ENCODE measurements around the gene GARNL3.

Gene GARNL3

DNA sequence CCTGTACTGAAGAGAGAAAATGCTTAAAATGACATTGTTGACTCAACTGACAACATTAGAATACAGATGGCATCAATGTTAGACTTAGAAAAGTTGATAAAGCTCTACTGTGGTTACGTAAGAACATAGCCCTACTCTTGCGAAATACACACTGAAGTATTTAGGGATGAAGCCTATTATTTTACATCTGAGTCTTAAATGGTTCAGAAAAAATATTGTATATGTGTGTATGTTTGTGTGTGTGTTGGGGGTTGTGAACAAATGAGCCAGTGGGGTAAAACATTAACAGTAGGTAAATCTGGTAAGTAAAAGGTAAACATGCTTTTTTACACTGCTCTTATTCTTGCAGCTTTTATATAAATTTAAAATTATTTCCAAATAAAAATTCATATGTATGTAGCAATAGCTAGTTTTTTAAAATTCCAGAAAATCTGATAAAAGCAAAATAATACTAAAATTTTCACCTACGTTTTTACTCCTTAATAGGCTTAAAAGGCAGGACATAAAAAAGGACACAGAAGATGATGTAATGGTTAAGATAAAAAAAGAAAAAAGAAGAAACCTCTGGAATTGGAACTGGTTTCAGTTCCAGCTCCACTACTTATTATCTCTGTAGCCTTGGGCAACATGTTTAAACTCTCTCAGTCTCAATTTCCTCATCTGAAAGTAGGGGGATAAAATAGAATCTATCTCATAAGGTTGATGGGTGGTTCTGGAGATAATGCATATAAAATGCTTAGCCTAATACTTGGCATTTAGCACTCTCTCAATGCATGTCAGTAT lies 44.3 kb downstream of the GARNL3 start:
- ChIA-PET CTCF (interaction anchor here (0.5 to 1.1 kb wide), 5 partner anchors 23 to 366 kb away, joined by 3 to 4 read pairs (median 3); no protein-coding TSS in a partner anchor), POLR2A (no interaction called here)
- Histone ChIP-seq H3K9me3 (ENCODE audit: control insufficient read depth, insufficient read depth, low read depth, low read length) (no peaks in the 10 kb centered on the region), H3K4me1 (ENCODE audit: control insufficient read depth, insufficient read depth, low read length) (0 out of 2 replicates have a peak, but pooled peaks cover 7% of the 10 kb centered on the region), H3K4me3 (ENCODE audit: low read depth, low read length) (no peak overlapping the region), H3K36me3 (ENCODE audit: control insufficient read depth in 2 of 2, insufficient read depth in 1 of 2, low read length in 2 of 2) (peaks cover 0 to 7% of the 10 kb centered on the region in 2 experiments; a peak in 1 of 3 replicates), H3K27ac (ENCODE audit: extremely low read depth, low read depth, low read length) (no peak overlapping the region)
- no peak for TF ChIP-seq KLF7 (tag by site-specific recombination; IDR thresholded peaks at IDR 0.05; ENCODE audit: borderline replicate concordance)
- TF ChIP-seq ZNF214 (tag by site-specific recombination; IDR thresholded peaks at IDR 0.05; ENCODE audit: borderline replicate concordance), result no peak
- TF ChIP-seq ZNF837 (tag by site-specific recombination; IDR thresholded peaks at IDR 0.05), result no peak
- no peak for TF ChIP-seq GLI2 (tag by site-specific recombination; IDR thresholded peaks at IDR 0.05; ENCODE audit: borderline replicate concordance, low read depth)
- no peak for TF ChIP-seq ZNF664 (tag by site-specific recombination; IDR thresholded peaks at IDR 0.05)
- TF ChIP-seq ZNF548 (tag by site-specific recombination; IDR thresholded peaks at IDR 0.05), result no peak
- TF ChIP-seq, protein P1, sequence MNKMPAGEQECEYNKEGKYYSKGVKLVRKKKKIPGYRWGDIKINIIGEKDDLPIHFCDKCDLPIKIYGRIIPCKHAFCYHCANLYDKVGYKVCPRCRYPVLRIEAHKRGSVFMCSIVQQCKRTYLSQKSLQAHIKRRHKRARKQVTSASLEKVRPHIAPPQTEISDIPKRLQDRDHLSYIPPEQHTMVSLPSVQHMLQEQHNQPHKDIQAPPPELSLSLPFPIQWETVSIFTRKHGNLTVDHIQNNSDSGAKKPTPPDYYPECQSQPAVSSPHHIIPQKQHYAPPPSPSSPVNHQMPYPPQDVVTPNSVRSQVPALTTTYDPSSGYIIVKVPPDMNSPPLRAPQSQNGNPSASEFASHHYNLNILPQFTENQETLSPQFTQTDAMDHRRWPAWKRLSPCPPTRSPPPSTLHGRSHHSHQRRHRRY (tag by site-specific recombination; IDR thresholded peaks at IDR 0.05), result no peak
- no peak for TF ChIP-seq ZNF10 (tag by site-specific recombination; IDR thresholded peaks at IDR 0.05)
- TF ChIP-seq ZNF549 (tag by site-specific recombination; IDR thresholded peaks at IDR 0.05), result no peak
- no peak for TF ChIP-seq ZNF529 (tag by site-specific recombination; IDR thresholded peaks at IDR 0.05; ENCODE audit: insufficient replicate concordance)
- peak; percentile 34; the same call in 1 of the 2 replicates for TF ChIP-seq ZNF843 (tag by site-specific recombination; IDR thresholded peaks at IDR 0.05)
- no peak for TF ChIP-seq ZBTB48 (tag by site-specific recombination; IDR thresholded peaks at IDR 0.05)
- TF ChIP-seq ZNF76 (tag by site-specific recombination; IDR thresholded peaks at IDR 0.05; ENCODE audit: borderline replicate concordance, low read depth), result no peak
- TF ChIP-seq, protein P2, sequence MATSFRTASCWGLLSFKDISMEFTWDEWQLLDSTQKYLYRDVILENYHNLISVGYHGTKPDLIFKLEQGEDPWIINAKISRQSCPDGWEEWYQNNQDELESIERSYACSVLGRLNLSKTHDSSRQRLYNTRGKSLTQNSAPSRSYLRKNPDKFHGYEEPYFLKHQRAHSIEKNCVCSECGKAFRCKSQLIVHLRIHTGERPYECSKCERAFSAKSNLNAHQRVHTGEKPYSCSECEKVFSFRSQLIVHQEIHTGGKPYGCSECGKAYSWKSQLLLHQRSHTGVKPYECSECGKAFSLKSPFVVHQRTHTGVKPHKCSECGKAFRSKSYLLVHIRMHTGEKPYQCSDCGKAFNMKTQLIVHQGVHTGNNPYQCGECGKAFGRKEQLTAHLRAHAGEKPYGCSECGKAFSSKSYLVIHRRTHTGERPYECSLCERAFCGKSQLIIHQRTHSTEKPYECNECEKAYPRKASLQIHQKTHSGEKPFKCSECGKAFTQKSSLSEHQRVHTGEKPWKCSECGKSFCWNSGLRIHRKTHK (tag by site-specific recombination; IDR thresholded peaks at IDR 0.05), result no peak
- no peak for TF ChIP-seq ZNF37A (tag by site-specific recombination; IDR thresholded peaks at IDR 0.05)
- no peak for TF ChIP-seq HOXD13 (CRISPR knock-in tag; IDR thresholded peaks at IDR 0.05; ENCODE audit: borderline replicate concordance)
- TF ChIP-seq, protein P3, sequence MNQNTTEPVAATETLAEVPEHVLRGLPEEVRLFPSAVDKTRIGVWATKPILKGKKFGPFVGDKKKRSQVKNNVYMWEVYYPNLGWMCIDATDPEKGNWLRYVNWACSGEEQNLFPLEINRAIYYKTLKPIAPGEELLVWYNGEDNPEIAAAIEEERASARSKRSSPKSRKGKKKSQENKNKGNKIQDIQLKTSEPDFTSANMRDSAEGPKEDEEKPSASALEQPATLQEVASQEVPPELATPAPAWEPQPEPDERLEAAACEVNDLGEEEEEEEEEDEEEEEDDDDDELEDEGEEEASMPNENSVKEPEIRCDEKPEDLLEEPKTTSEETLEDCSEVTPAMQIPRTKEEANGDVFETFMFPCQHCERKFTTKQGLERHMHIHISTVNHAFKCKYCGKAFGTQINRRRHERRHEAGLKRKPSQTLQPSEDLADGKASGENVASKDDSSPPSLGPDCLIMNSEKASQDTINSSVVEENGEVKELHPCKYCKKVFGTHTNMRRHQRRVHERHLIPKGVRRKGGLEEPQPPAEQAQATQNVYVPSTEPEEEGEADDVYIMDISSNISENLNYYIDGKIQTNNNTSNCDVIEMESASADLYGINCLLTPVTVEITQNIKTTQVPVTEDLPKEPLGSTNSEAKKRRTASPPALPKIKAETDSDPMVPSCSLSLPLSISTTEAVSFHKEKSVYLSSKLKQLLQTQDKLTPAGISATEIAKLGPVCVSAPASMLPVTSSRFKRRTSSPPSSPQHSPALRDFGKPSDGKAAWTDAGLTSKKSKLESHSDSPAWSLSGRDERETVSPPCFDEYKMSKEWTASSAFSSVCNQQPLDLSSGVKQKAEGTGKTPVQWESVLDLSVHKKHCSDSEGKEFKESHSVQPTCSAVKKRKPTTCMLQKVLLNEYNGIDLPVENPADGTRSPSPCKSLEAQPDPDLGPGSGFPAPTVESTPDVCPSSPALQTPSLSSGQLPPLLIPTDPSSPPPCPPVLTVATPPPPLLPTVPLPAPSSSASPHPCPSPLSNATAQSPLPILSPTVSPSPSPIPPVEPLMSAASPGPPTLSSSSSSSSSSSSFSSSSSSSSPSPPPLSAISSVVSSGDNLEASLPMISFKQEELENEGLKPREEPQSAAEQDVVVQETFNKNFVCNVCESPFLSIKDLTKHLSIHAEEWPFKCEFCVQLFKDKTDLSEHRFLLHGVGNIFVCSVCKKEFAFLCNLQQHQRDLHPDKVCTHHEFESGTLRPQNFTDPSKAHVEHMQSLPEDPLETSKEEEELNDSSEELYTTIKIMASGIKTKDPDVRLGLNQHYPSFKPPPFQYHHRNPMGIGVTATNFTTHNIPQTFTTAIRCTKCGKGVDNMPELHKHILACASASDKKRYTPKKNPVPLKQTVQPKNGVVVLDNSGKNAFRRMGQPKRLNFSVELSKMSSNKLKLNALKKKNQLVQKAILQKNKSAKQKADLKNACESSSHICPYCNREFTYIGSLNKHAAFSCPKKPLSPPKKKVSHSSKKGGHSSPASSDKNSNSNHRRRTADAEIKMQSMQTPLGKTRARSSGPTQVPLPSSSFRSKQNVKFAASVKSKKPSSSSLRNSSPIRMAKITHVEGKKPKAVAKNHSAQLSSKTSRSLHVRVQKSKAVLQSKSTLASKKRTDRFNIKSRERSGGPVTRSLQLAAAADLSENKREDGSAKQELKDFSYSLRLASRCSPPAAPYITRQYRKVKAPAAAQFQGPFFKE (tag by site-specific recombination; IDR thresholded peaks at IDR 0.05; ENCODE audit: borderline replicate concordance), result no peak
- TF ChIP-seq, protein P4, sequence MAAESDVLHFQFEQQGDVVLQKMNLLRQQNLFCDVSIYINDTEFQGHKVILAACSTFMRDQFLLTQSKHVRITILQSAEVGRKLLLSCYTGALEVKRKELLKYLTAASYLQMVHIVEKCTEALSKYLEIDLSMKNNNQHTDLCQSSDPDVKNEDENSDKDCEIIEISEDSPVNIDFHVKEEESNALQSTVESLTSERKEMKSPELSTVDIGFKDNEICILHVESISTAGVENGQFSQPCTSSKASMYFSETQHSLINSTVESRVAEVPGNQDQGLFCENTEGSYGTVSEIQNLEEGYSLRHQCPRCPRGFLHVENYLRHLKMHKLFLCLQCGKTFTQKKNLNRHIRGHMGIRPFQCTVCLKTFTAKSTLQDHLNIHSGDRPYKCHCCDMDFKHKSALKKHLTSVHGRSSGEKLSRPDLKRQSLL (tag by site-specific recombination; IDR thresholded peaks at IDR 0.05), result no peak
- TF ChIP-seq, protein P5, sequence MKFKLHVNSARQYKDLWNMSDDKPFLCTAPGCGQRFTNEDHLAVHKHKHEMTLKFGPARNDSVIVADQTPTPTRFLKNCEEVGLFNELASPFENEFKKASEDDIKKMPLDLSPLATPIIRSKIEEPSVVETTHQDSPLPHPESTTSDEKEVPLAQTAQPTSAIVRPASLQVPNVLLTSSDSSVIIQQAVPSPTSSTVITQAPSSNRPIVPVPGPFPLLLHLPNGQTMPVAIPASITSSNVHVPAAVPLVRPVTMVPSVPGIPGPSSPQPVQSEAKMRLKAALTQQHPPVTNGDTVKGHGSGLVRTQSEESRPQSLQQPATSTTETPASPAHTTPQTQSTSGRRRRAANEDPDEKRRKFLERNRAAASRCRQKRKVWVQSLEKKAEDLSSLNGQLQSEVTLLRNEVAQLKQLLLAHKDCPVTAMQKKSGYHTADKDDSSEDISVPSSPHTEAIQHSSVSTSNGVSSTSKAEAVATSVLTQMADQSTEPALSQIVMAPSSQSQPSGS (tag by site-specific recombination; IDR thresholded peaks at IDR 0.05; ENCODE audit: low read depth), result peak; percentile 55
- TF ChIP-seq, protein P6, sequence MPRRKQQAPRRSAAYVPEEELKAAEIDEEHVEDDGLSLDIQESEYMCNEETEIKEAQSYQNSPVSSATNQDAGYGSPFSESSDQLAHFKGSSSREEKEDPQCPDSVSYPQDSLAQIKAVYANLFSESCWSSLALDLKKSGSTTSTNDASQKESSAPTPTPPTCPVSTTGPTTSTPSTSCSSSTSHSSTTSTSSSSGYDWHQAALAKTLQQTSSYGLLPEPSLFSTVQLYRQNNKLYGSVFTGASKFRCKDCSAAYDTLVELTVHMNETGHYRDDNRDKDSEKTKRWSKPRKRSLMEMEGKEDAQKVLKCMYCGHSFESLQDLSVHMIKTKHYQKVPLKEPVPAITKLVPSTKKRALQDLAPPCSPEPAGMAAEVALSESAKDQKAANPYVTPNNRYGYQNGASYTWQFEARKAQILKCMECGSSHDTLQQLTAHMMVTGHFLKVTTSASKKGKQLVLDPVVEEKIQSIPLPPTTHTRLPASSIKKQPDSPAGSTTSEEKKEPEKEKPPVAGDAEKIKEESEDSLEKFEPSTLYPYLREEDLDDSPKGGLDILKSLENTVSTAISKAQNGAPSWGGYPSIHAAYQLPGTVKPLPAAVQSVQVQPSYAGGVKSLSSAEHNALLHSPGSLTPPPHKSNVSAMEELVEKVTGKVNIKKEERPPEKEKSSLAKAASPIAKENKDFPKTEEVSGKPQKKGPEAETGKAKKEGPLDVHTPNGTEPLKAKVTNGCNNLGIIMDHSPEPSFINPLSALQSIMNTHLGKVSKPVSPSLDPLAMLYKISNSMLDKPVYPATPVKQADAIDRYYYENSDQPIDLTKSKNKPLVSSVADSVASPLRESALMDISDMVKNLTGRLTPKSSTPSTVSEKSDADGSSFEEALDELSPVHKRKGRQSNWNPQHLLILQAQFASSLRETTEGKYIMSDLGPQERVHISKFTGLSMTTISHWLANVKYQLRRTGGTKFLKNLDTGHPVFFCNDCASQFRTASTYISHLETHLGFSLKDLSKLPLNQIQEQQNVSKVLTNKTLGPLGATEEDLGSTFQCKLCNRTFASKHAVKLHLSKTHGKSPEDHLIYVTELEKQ (tag by site-specific recombination; IDR thresholded peaks at IDR 0.05; ENCODE audit: borderline replicate concordance), result no peak
- no peak for TF ChIP-seq WT1 (tag by site-specific recombination; IDR thresholded peaks at IDR 0.05)
- 0 out of 2 replicates have a peak, but pooled peaks have one; percentile 22 for TF ChIP-seq ZBTB17 (tag by site-specific recombination; IDR thresholded peaks at IDR 0.05)
